PC-9 (cell line): ENCODE results near the gene ESR2.

Experiments
- EZH2 ChIP-seq: fragments of 200-600 bp; sonication (generic); IDR thresholded peaks from 2 replicates; pipeline ENCODE4 v1.8.0; 2017; ENCODE audit warnings: antibody characterized with exemption, low read depth
- TF ChIP-seq, protein P1 (sequence below): fragments of 200-600 bp; sonication (generic); conservative IDR thresholded peaks from 2 replicates; pipeline ENCODE4 v1.6.1; 2017; ENCODE audit warnings: mixed run types, antibody characterized with exemption, mild to moderate bottlenecking, moderate library complexity

DNA sequence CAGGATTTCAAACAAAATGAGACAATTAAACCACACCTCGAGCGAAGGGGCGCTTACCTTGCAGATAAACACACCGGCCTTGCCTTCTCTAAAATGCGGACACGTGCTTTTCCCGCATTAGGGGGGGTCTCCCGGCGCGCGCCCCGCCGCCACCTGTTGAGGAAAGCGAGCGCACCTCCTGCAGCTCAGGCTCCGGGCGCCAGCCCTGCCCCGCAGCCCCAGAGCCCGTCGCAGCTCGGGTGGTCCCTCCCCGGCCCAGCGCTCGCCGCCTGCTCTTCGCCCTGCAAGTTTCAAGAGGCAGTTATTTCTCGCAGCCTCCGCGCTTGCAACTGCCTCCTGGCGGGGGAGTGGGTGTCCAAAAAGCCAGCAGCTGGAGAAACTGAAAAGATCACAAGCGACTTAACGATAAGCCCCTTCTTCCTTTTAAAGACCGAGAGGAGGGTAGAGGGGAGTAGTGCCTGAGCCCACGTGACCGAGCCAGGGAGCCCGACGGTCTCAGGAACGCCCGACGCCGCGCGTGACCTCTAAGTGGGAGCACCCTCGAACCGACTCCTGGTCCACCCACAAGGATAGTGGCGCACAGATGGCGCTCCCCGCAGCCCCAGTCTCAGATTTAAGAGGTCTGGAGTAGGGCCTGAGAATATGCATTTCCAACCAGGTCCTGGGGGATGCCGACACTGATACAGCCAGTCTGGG, at the start of gene ESR2:
- TF ChIP-seq, protein P1, sequence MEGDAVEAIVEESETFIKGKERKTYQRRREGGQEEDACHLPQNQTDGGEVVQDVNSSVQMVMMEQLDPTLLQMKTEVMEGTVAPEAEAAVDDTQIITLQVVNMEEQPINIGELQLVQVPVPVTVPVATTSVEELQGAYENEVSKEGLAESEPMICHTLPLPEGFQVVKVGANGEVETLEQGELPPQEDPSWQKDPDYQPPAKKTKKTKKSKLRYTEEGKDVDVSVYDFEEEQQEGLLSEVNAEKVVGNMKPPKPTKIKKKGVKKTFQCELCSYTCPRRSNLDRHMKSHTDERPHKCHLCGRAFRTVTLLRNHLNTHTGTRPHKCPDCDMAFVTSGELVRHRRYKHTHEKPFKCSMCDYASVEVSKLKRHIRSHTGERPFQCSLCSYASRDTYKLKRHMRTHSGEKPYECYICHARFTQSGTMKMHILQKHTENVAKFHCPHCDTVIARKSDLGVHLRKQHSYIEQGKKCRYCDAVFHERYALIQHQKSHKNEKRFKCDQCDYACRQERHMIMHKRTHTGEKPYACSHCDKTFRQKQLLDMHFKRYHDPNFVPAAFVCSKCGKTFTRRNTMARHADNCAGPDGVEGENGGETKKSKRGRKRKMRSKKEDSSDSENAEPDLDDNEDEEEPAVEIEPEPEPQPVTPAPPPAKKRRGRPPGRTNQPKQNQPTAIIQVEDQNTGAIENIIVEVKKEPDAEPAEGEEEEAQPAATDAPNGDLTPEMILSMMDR, result no peak
- TF ChIP-seq EZH2, result no peak
